Measurements from ENCODE around the gene CCM2.

GRCh38 chr7:44969701-44970522, 30.1 kb upstream of the CCM2 start:
- TF ChIP-seq POLR2A (IDR thresholded peaks at IDR 0.05) (no peak), CTCF (IDR thresholded peaks at IDR 0.05) (no peak), POLR2AphosphoS5 (IDR thresholded peaks at IDR 0.05) (no peak)
